HepG2 (cell line): ENCODE data around the gene PKNOX2. TPM values are rescaled to one million over a fixed set of nuclear protein-coding genes. Genes with fewer than 3 reads are reported as not detected.

ENCODE experiments used
- ATAC-seq: fragments of 200-7000 bp; cut with Tn5 transposase; 3 replicates; pipeline ENCODE4 v1.9.1; 2020; ENCODE audit warnings: mild to moderate bottlenecking, moderate library complexity
- BruUV-seq: library from RNA; stranded (reverse); fragments of 400-500 nt; replicated peaks from 2 replicates; lab custom pipeline; 2021; lab: Mats Ljungman, UMichigan
- CTCF ChIA-PET: fragments of 300-600 bp; formaldehyde crosslinking; extraction: SDS; loops from one replicate; lab custom pipeline; 2021; ENCODE audit warnings: low total read pairs, inconsistent platforms, low intra/inter-chr PET ratio; lab: Yijun Ruan, JAX
- POLR2A ChIA-PET: fragments of 350-600 bp; sonication (Branson Sonifier 250); formaldehyde crosslinking; loops from one replicate; lab custom pipeline; 2020; ENCODE audit warnings: antibody characterized with exemption, inconsistent platforms; lab: Yijun Ruan, JAX
- DNase-seq: peaks from one replicate; pipeline ENCODE4 v3.0.0-alpha.2; 2015; ENCODE audit warnings: low spot score
- FAIRE-seq: peaks from 3 replicates; lab custom pipeline; 2011; peaks lifted over from hg19 to GRCh38; lab: Jason Lieb, UNC
- H2AFZ ChIP-seq: one replicate; pipeline ENCODE4 v1.6.1; 2011; ENCODE audit warnings: low read length, inconsistent platforms
- H3K27ac ChIP-seq: fragments of 300-600 bp; 3 replicates; pipeline ENCODE4 v1.8.0; 2011; ENCODE audit warnings: mixed run types, mild to moderate bottlenecking, mixed read lengths, low read length, inconsistent platforms; ENCODE audit not compliant: insufficient read depth; ENCODE audit errors: extremely low read length
- H3K27me3 ChIP-seq, 2 experiments: fragments of 200-600 bp in 1 of 2; 2 replicates in 1 of 2; 3 replicates in 1 of 2; pipeline versions ENCODE4 v1.6.0 to v1.8.0; 2011; ENCODE audit warnings: low read length in 2 of 2, mild to moderate bottlenecking in 2 of 2, moderate library complexity in 2 of 2, inconsistent platforms in 1 of 2; ENCODE audit not compliant: insufficient read depth in 2 of 2, control insufficient read depth in 1 of 2
- H3K36me3 ChIP-seq, 2 experiments: fragments of 200-600 bp in 1 of 2; replicated peaks in 1 of 2; 2 replicates in 1 of 2; 3 replicates in 1 of 2; pipeline versions ENCODE4 v1.5.1 to v1.8.0; 2011; ENCODE audit warnings: low read length in 2 of 2, inconsistent platforms in 1 of 2; ENCODE audit not compliant: insufficient read depth in 2 of 2, control insufficient read depth in 1 of 2
- H3K4me1 ChIP-seq: 2 replicates; pipeline ENCODE4 v1.5.1; 2012; ENCODE audit warnings: low read length, inconsistent platforms; ENCODE audit not compliant: insufficient read depth
- H3K4me2 ChIP-seq: 2 replicates; pipeline ENCODE4 v1.6.0; 2011; ENCODE audit warnings: low read depth, low read length, inconsistent platforms
- H3K4me3 ChIP-seq, 3 experiments: fragments of 200-600 bp in 1 of 3; sonication (generic), shearing (Covaris generic) in 1 of 3; replicated peaks in 1 of 3; 2 replicates each; pipeline ENCODE4 v1.5.1; 2011 to 2016; ENCODE audit warnings: low read length in 3 of 3, inconsistent platforms in 2 of 3, low read depth in 2 of 3, mild to moderate bottlenecking in 2 of 3, control low read depth in 1 of 3, mixed read lengths in 1 of 3; ENCODE audit not compliant: insufficient read depth in 1 of 3
- H3K79me2 ChIP-seq: one replicate; pipeline ENCODE4 v1.6.1; 2011; ENCODE audit warnings: low read length, inconsistent platforms; ENCODE audit not compliant: insufficient read depth
- H3K9ac ChIP-seq: 2 replicates; pipeline ENCODE4 v1.6.0; 2011; ENCODE audit warnings: mild to moderate bottlenecking, low read depth, low read length, inconsistent platforms; ENCODE audit not compliant: insufficient read depth
- H3K9me3 ChIP-seq: 2 replicates; pipeline ENCODE4 v1.5.1; 2012; ENCODE audit warnings: mild to moderate bottlenecking, low read length
- H4K20me1 ChIP-seq: 2 replicates; pipeline ENCODE4 v1.6.0; 2011; ENCODE audit warnings: inconsistent platforms, mild to moderate bottlenecking, low read length, moderate library complexity; ENCODE audit not compliant: insufficient read depth
- CENPBD1 ChIP-seq: sonication (generic); formaldehyde crosslinking; IDR thresholded peaks from 2 replicates; pipeline ENCODE4 v1.8.0; 2022; ENCODE audit warnings: missing genetic modification reagents, low read depth, mild to moderate bottlenecking, borderline replicate concordance
- KLF13 ChIP-seq: sonication (generic); formaldehyde crosslinking; IDR thresholded peaks from 2 replicates; pipeline ENCODE4 v1.4.0; 2020; ENCODE audit warnings: mild to moderate bottlenecking, missing genetic modification reagents
- NR2F6 ChIP-seq, 2 experiments: IDR thresholded peaks; 2 replicates each; pipeline ENCODE4 v1.6.1; 2016; ENCODE audit warnings: antibody characterized with exemption in 1 of 2, mild to moderate bottlenecking in 1 of 2
- PRDM4 ChIP-seq: sonication (generic); formaldehyde crosslinking; IDR thresholded peaks from 2 replicates; pipeline ENCODE4 v1.9.0; 2021; ENCODE audit warnings: missing genetic modification reagents, borderline replicate concordance
- SMC3 ChIP-seq: IDR thresholded peaks from 2 replicates; pipeline ENCODE4 v1.6.1; 2011; ENCODE audit warnings: low read length, improper control_type of control experiment
- ZNF768 ChIP-seq: sonication (generic); formaldehyde crosslinking; IDR thresholded peaks from 2 replicates; pipeline ENCODE4 v1.4.0; 2020; ENCODE audit warnings: missing genetic modification reagents
- WGBS: methylation state at CpG from one replicate; pipeline ENCODE4 v1.1.6; 2017; ENCODE audit warnings: low lambda C conversion rate; 5-methylcytosine and 5-hydroxymethylcytosine counted together
- in situ Hi-C: cut with HindIII; loops from 2 replicates; pipeline ENCODE4 v1.10.0; 2017; ENCODE audit warnings: low pct_unique_long_range_greater_than_20kb; ENCODE audit not compliant: extremely low pct_ligation_motif_present
- intact Hi-C: fragments of 100-400 bp; cut with micrococcal nuclease; formaldehyde crosslinking; loops from one replicate; pipeline ENCODE4 v1.10.0; 2022; ENCODE audit not compliant: unreplicated experiment
- polyA plus RNA-seq, 8 experiments: library from polyadenylated mRNA; depleted of rRNA in 3 of 8; stranded (reverse) in 7 of 8; unstranded in 1 of 8; fragments of >200 nt; fragmentation: Illumina TruSeq in 4 of 8; extraction: Trizol in 4 of 8; gene quantifications; 2 replicates each; pipeline versions ENCODE4 v1.2.1 to v1.2.3, GENCODE V29; 2011 to 2016; ENCODE audit warnings: low read depth in 4 of 8, missing spikeins in 1 of 8, mixed read lengths in 1 of 8; ENCODE audit not compliant: insufficient read depth in 1 of 8
- total RNA-seq, 5 experiments: library from RNA; depleted of rRNA; stranded (reverse); fragments of >200 nt; fragmentation: Illumina TruSeq; extraction: Trizol; gene quantifications; 2 replicates each; pipeline ENCODE4 v1.2.3, GENCODE V29; 2016; ENCODE audit warnings: low read depth in 1 of 5

PKNOX2 gene
- total and polyA plus RNA-seq, 2 of the 13 experiments (the other 11 are each of a cell fraction or from before 2014, with no cell fraction given), result not detected

GRCh38 chr11:125374398-125374797 is 209.8 kb downstream of the PKNOX2 start (continued):
- no peak for TF ChIP-seq CENPBD1

GRCh38 chr11:125375146-125375545 is 210.6 kb downstream of the PKNOX2 start:
- no peaks in the 10 kb centered on the region for H4K20me1 ChIP-seq
- H3K4me1 ChIP-seq, result no peaks in the 10 kb centered on the region
- intact Hi-C loops (no loop called here), in situ Hi-C loops (no loop called here)
- H3K27ac ChIP-seq, result no peak overlapping the region
- POLR2A ChIA-PET, result no interaction called here
- H3K27me3 ChIP-seq, result peaks cover 7 to 81% of the 10 kb centered on the region in 2 experiments; a peak in 4 of 5 replicates
- no peak overlapping the region for H3K9ac ChIP-seq
- ATAC-seq (no peak), DNase-seq (no peak), FAIRE-seq (no peak)
- no peak overlapping the region for H3K4me2 ChIP-seq
- CTCF ChIA-PET, result no interaction called here
- no peak overlapping the region for H2AFZ ChIP-seq
- TF ChIP-seq NR2F6 (IDR thresholded peaks at IDR 0.05) (no peak), NR2F6 (CRISPR knock-in tag; IDR thresholded peaks at IDR 0.05) (no peak), PRDM4 (CRISPR knock-in tag) (no peak), ZNF768 (CRISPR knock-in tag) (no peak), KLF13 (no peak), SMC3 (no peak)
- no peak overlapping the region for H3K4me3 ChIP-seq
- H3K79me2 ChIP-seq, result no peaks in the 10 kb centered on the region
- H3K36me3 ChIP-seq, result no peaks in the 10 kb centered on the region
- H3K9me3 ChIP-seq, result no peaks in the 10 kb centered on the region
- 6% methylated on average over 6 of the region's 6 CpGs for WGBS
- BruUV-seq, result no TSS peak
